DOHH2 (cell line): ENCODE measurements around the gene DHRS12.

Source experiments
- EZH2phosphoT487 ChIP-seq: fragments of 200-600 bp; sonication (generic); IDR thresholded peaks from 2 replicates; pipeline ENCODE4 v1.6.1; 2017; ENCODE audit warnings: borderline replicate concordance, mild to moderate bottlenecking, antibody characterized with exemption, low read length, moderate library complexity, mixed read lengths
- TF ChIP-seq, protein P1 (sequence below): fragments of 200-600 bp; sonication (generic); IDR thresholded peaks from one replicate; pipeline ENCODE4 v1.5.1; 2014; ENCODE audit warnings: antibody characterized with exemption, mild to moderate bottlenecking, low read depth, low read length; ENCODE audit not compliant: poor library complexity, severe bottlenecking

DNA sequence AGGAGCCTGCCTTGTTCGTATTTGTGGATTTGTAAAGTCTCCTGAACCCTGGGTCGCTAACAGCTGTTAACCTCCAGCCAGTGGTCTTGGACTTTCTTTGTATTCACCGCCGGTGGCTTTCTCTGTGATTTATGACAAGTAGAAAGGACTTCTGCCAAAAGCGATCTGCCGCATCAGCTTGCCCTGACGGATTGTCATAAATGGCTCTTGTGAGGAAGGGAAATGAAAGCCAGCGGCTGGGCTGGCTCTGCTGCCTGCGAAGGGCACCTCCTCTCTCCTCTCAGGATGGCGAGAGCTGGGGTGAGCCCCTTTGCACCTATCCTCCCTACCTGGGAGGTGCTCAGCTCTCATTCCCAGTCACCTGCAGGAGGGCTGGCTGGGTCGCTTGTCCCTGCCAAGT, 25.6 kb downstream of the DHRS12 start:
- TF ChIP-seq, protein P1, sequence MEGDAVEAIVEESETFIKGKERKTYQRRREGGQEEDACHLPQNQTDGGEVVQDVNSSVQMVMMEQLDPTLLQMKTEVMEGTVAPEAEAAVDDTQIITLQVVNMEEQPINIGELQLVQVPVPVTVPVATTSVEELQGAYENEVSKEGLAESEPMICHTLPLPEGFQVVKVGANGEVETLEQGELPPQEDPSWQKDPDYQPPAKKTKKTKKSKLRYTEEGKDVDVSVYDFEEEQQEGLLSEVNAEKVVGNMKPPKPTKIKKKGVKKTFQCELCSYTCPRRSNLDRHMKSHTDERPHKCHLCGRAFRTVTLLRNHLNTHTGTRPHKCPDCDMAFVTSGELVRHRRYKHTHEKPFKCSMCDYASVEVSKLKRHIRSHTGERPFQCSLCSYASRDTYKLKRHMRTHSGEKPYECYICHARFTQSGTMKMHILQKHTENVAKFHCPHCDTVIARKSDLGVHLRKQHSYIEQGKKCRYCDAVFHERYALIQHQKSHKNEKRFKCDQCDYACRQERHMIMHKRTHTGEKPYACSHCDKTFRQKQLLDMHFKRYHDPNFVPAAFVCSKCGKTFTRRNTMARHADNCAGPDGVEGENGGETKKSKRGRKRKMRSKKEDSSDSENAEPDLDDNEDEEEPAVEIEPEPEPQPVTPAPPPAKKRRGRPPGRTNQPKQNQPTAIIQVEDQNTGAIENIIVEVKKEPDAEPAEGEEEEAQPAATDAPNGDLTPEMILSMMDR, result no peak
- TF ChIP-seq EZH2phosphoT487, result no peak
